Measurements from ENCODE around the gene CEP83. TPM values are rescaled to one million over a fixed set of nuclear protein-coding genes. Genes with fewer than 3 reads are reported as not detected.
"Not testable (repeated sequence)": the region's sequence is repeated elsewhere in the genome, so short reads cannot be mapped to it uniquely, and the experiment has no call there.

Gene CEP83
- total RNA-seq, 1 experiment from 2014 or later: 102 TPM

- no peak overlapping the region for H3K27ac ChIP-seq (ENCODE audit: low read length)
- no peak overlapping the region for H3K4me3 ChIP-seq (ENCODE audit: low read length)
- no peaks in the 10 kb centered on the region for H4K20me1 ChIP-seq (ENCODE audit: insufficient read depth, low read depth, low read length)
- peaks cover 61% of the 10 kb centered on the region for H3K36me3 ChIP-seq (ENCODE audit: insufficient read depth, low read length)
- no peak overlapping the region for H3K9ac ChIP-seq (ENCODE audit: low read length)
- no peak for DNase-seq
- H3K79me2 ChIP-seq (ENCODE audit: low read length): peaks cover 88% of the 10 kb centered on the region
- H3K9me3 ChIP-seq (ENCODE audit: low read length): peaks cover 37% of the 10 kb centered on the region
- H2AFZ ChIP-seq (ENCODE audit: low read length): no peak overlapping the region
- H3K4me2 ChIP-seq (ENCODE audit: low read depth, low read length, poor library complexity, severe bottlenecking): no peak overlapping the region
- no peaks in the 10 kb centered on the region for H3K9me2 ChIP-seq (replicated peaks; ENCODE audit: insufficient read depth, low read length)
- no peaks in the 10 kb centered on the region for H3K4me1 ChIP-seq (ENCODE audit: low read length)
- H3K27me3 ChIP-seq (ENCODE audit: low read length): no peaks in the 10 kb centered on the region
These were observed 30.5 kb downstream of the CEP83 start for GRCh38 chr12:94429191-94429590.

- H3K9me3 ChIP-seq (ENCODE audit: low read length): peaks cover 35% of the 10 kb centered on the region
- DNase-seq: no peak
- H4K20me1 ChIP-seq (ENCODE audit: insufficient read depth, low read depth, low read length): no peaks in the 10 kb centered on the region
- no peaks in the 10 kb centered on the region for H3K27me3 ChIP-seq (ENCODE audit: low read length)
- peaks cover 81% of the 10 kb centered on the region for H3K79me2 ChIP-seq (ENCODE audit: low read length)
- H3K27ac ChIP-seq (ENCODE audit: low read length): no peak overlapping the region
- no peaks in the 10 kb centered on the region for H3K9me2 ChIP-seq (replicated peaks; ENCODE audit: insufficient read depth, low read length)
- no peak overlapping the region for H3K4me2 ChIP-seq (ENCODE audit: low read depth, low read length, poor library complexity, severe bottlenecking)
- H3K36me3 ChIP-seq (ENCODE audit: insufficient read depth, low read length): peaks cover 46% of the 10 kb centered on the region
- no peak overlapping the region for H3K4me3 ChIP-seq (ENCODE audit: low read length)
- H3K4me1 ChIP-seq (ENCODE audit: low read length): no peaks in the 10 kb centered on the region
- H2AFZ ChIP-seq (ENCODE audit: low read length): no peak overlapping the region
- no peak overlapping the region for H3K9ac ChIP-seq (ENCODE audit: low read length)
These were observed 31.9 kb downstream of the CEP83 start for GRCh38 chr12:94427501-94428381.

- no peak for DNase-seq
- peaks cover 82% of the 10 kb centered on the region for H3K79me2 ChIP-seq (ENCODE audit: low read length)
- H3K4me3 ChIP-seq (ENCODE audit: low read length): no peak overlapping the region
- H3K9ac ChIP-seq (ENCODE audit: low read length): no peak overlapping the region
- no peaks in the 10 kb centered on the region for H3K9me2 ChIP-seq (replicated peaks; ENCODE audit: insufficient read depth, low read length)
- no peaks in the 10 kb centered on the region for H3K4me1 ChIP-seq (ENCODE audit: low read length)
- H2AFZ ChIP-seq (ENCODE audit: low read length): no peak overlapping the region
- peaks cover 43% of the 10 kb centered on the region for H3K36me3 ChIP-seq (ENCODE audit: insufficient read depth, low read length)
- peaks cover 45% of the 10 kb centered on the region for H3K9me3 ChIP-seq (ENCODE audit: low read length)
- H4K20me1 ChIP-seq (ENCODE audit: insufficient read depth, low read depth, low read length): no peaks in the 10 kb centered on the region
- H3K27ac ChIP-seq (ENCODE audit: low read length): no peak overlapping the region
- no peaks in the 10 kb centered on the region for H3K27me3 ChIP-seq (ENCODE audit: low read length)
- no peak overlapping the region for H3K4me2 ChIP-seq (ENCODE audit: low read depth, low read length, poor library complexity, severe bottlenecking)
These were observed 33.6 kb downstream of the CEP83 start for GRCh38 chr12:94426049-94426448.

DNA sequence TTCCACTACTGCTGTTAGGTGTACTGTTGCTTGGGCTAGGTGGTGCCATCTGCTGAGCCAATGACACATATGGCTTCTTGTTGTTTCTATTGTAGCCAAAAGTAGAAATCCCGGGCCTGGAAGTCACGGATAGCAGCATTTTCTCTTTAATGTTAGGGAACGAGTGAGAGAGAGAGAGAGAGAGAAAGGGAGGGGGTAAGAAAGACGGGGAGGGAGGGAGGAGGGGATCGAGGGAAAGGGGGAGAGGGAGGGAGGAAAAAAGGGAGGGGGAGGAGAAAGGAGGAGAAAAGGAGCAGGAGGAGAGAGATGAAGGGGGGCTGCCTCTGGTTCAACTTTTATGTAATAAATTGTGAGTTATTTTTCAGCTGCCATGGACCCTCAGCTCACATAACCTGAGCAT, 34.8 kb downstream of the CEP83 start:
- not testable (repeated sequence) for H3K4me1 ChIP-seq (ENCODE audit: low read length); DNase-seq; H3K27ac ChIP-seq (ENCODE audit: low read length); H3K4me3 ChIP-seq (ENCODE audit: low read length); H3K9ac ChIP-seq (ENCODE audit: low read length); H3K9me2 ChIP-seq (replicated peaks; ENCODE audit: insufficient read depth, low read length); H3K4me2 ChIP-seq (ENCODE audit: low read depth, low read length, poor library complexity, severe bottlenecking); H4K20me1 ChIP-seq (ENCODE audit: insufficient read depth, low read depth, low read length); H2AFZ ChIP-seq (ENCODE audit: low read length); H3K27me3 ChIP-seq (ENCODE audit: low read length)
- Histone ChIP-seq H3K9me3 (ENCODE audit: low read length) (peaks cover 39% of the 10 kb centered on the region), H3K79me2 (ENCODE audit: low read length) (peaks cover 77% of the 10 kb centered on the region), H3K36me3 (ENCODE audit: insufficient read depth, low read length) (peaks cover 33% of the 10 kb centered on the region)

GRCh38 chr12:94421868-94422740, 37.6 kb downstream of the CEP83 start:
- H4K20me1 ChIP-seq (ENCODE audit: insufficient read depth, low read depth, low read length): no peaks in the 10 kb centered on the region
- H3K9me3 ChIP-seq (ENCODE audit: low read length): peaks cover 22% of the 10 kb centered on the region
- H3K27me3 ChIP-seq (ENCODE audit: low read length): no peaks in the 10 kb centered on the region
- no peak overlapping the region for H2AFZ ChIP-seq (ENCODE audit: low read length)
- no peak for DNase-seq
- no peak overlapping the region for H3K27ac ChIP-seq (ENCODE audit: low read length)
- no peak overlapping the region for H3K9ac ChIP-seq (ENCODE audit: low read length)
- no peaks in the 10 kb centered on the region for H3K4me1 ChIP-seq (ENCODE audit: low read length)
- no peaks in the 10 kb centered on the region for H3K9me2 ChIP-seq (replicated peaks; ENCODE audit: insufficient read depth, low read length)
- H3K79me2 ChIP-seq (ENCODE audit: low read length): peaks cover 75% of the 10 kb centered on the region
- peaks cover 22% of the 10 kb centered on the region for H3K36me3 ChIP-seq (ENCODE audit: insufficient read depth, low read length)
- no peak overlapping the region for H3K4me3 ChIP-seq (ENCODE audit: low read length)
- H3K4me2 ChIP-seq (ENCODE audit: low read depth, low read length, poor library complexity, severe bottlenecking): no peak overlapping the region

- DNase-seq: no peak
- Histone ChIP-seq H3K9me2 (replicated peaks; ENCODE audit: insufficient read depth, low read length) (no peaks in the 10 kb centered on the region), H3K79me2 (ENCODE audit: low read length) (peaks cover 90% of the 10 kb centered on the region), H3K4me2 (ENCODE audit: low read depth, low read length, poor library complexity, severe bottlenecking) (no peak overlapping the region), H3K27ac (ENCODE audit: low read length) (no peak overlapping the region), H2AFZ (ENCODE audit: low read length) (no peak overlapping the region), H3K9me3 (ENCODE audit: low read length) (peaks cover 17% of the 10 kb centered on the region), H3K4me1 (ENCODE audit: low read length) (peaks cover 21% of the 10 kb centered on the region), H3K4me3 (ENCODE audit: low read length) (no peak overlapping the region), H4K20me1 (ENCODE audit: insufficient read depth, low read depth, low read length) (no peaks in the 10 kb centered on the region), H3K27me3 (ENCODE audit: low read length) (no peaks in the 10 kb centered on the region), H3K36me3 (ENCODE audit: insufficient read depth, low read length) (peaks cover 8% of the 10 kb centered on the region; the same call in 1 of the 2 replicates), H3K9ac (ENCODE audit: low read length) (no peak overlapping the region)
These were observed 41.1 kb downstream of the CEP83 start for GRCh38 chr12:94418517-94418916.

DNA sequence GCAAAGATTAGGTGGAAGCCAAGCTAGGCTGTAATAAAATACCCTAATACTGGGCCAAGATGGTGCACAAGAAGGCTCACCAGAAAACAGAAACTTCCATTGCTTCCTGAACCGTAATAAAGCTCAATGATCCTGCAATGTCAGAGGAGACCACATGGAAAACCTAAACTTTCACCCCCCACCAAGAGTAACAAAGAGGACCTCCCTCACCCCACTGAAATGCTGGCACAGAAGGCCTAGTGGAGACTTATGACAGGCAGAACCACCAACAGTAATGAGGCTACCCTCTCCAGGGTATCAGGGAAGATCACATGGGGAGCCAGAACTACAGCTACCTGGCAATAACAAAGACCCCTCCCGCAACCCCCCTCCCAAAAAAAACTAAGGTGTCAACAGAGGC, 43.1 kb downstream of the CEP83 start:
- H3K27ac ChIP-seq (ENCODE audit: low read length): peak overlapping the region; percentile 24; the same call in 1 of the 2 replicates
- DNase-seq: no peak
- no peak overlapping the region for H3K9ac ChIP-seq (ENCODE audit: low read length)
- H3K4me2 ChIP-seq (ENCODE audit: low read depth, low read length, poor library complexity, severe bottlenecking): no peak overlapping the region
- peaks cover 22% of the 10 kb centered on the region for H3K4me1 ChIP-seq (ENCODE audit: low read length)
- H3K9me2 ChIP-seq (replicated peaks; ENCODE audit: insufficient read depth, low read length): no peaks in the 10 kb centered on the region
- peaks cover 3% of the 10 kb centered on the region; the same call in 1 of the 2 replicates for H3K36me3 ChIP-seq (ENCODE audit: insufficient read depth, low read length)
- no peak overlapping the region for H2AFZ ChIP-seq (ENCODE audit: low read length)
- peaks cover 5% of the 10 kb centered on the region for H3K9me3 ChIP-seq (ENCODE audit: low read length)
- no peaks in the 10 kb centered on the region for H3K27me3 ChIP-seq (ENCODE audit: low read length)
- no peaks in the 10 kb centered on the region for H4K20me1 ChIP-seq (ENCODE audit: insufficient read depth, low read depth, low read length)
- no peak overlapping the region for H3K4me3 ChIP-seq (ENCODE audit: low read length)
- peaks cover 85% of the 10 kb centered on the region for H3K79me2 ChIP-seq (ENCODE audit: low read length)

- no peak overlapping the region for H3K9ac ChIP-seq (ENCODE audit: low read length)
- peak overlapping the region; percentile 6 for H3K4me2 ChIP-seq (ENCODE audit: low read depth, low read length, poor library complexity, severe bottlenecking)
- H3K9me2 ChIP-seq (replicated peaks; ENCODE audit: insufficient read depth, low read length): no peaks in the 10 kb centered on the region
- peaks cover 80% of the 10 kb centered on the region for H3K79me2 ChIP-seq (ENCODE audit: low read length)
- DNase-seq: no peak
- H3K9me3 ChIP-seq (ENCODE audit: low read length): peaks cover under 1% of the 10 kb centered on the region; the same call in 1 of the 2 replicates
- no peak overlapping the region for H2AFZ ChIP-seq (ENCODE audit: low read length)
- H3K36me3 ChIP-seq (ENCODE audit: insufficient read depth, low read length): peaks cover 9% of the 10 kb centered on the region
- peak overlapping the region; percentile 24 for H3K27ac ChIP-seq (ENCODE audit: low read length)
- H4K20me1 ChIP-seq (ENCODE audit: insufficient read depth, low read depth, low read length): no peaks in the 10 kb centered on the region
- H3K4me1 ChIP-seq (ENCODE audit: low read length): peaks cover 38% of the 10 kb centered on the region
- H3K4me3 ChIP-seq (ENCODE audit: low read length): no peak overlapping the region
- H3K27me3 ChIP-seq (ENCODE audit: low read length): no peaks in the 10 kb centered on the region
These were observed 44.6 kb downstream of the CEP83 start for GRCh38 chr12:94415066-94415465.

All from Karpas-422 (cell line).